IMR-90 (cell line): ENCODE measurements around the gene RIPPLY3. TPM values are rescaled to one million over a fixed set of nuclear protein-coding genes. Genes with fewer than 3 reads are reported as not detected.

Source experiments
- ATAC-seq: fragments of 200-7000 bp; cut with Tn5 transposase; 2 replicates; pipeline ENCODE4 v1.9.1; 2020; ENCODE audit warnings: low read depth, mild to moderate bottlenecking, moderate library complexity
- BruUV-seq: library from RNA; stranded (reverse); fragments of 400-500 nt; replicated peaks from 2 replicates; lab custom pipeline; 2021; lab: Mats Ljungman, UMichigan
- CTCF ChIA-PET: fragments of 300-600 bp; formaldehyde crosslinking; extraction: SDS; loops from one replicate; lab custom pipeline; 2021; ENCODE audit warnings: antibody characterized with exemption; lab: Yijun Ruan, JAX
- POLR2A ChIA-PET: fragments of 300-600 bp; sonication (Branson Sonifier 250); formaldehyde crosslinking; loops from one replicate; lab custom pipeline; 2022; ENCODE audit warnings: antibody characterized with exemption; ENCODE audit not compliant: unreplicated experiment; lab: Charles Lee
- DNase-seq: peaks from one replicate; pipeline ENCODE4 v3.0.0; 2013
- H2AFZ ChIP-seq: replicated peaks from 2 replicates; pipeline ENCODE3; 2013; ENCODE audit warnings: low read length, mild to moderate bottlenecking; ENCODE audit not compliant: poor library complexity
- H2AK5ac ChIP-seq: 2 replicates; pipeline ENCODE4 v1.6.1; 2013; ENCODE audit warnings: low read depth, low read length, inconsistent platforms
- H2AK9ac ChIP-seq: replicated peaks from 2 replicates; pipeline ENCODE3; 2013; ENCODE audit warnings: mild to moderate bottlenecking, low read depth, low read length, moderate library complexity; ENCODE audit not compliant: poor library complexity
- H2BK120ac ChIP-seq: 2 replicates; pipeline ENCODE4 v1.6.1; 2013; ENCODE audit warnings: low read depth, low read length, inconsistent platforms
- H2BK15ac ChIP-seq: 3 replicates; pipeline ENCODE4 v1.6.1; 2013; ENCODE audit warnings: low read depth, low read length, inconsistent platforms
- H2BK20ac ChIP-seq: 2 replicates; pipeline ENCODE4 v1.6.1; 2013; ENCODE audit warnings: low read depth, mild to moderate bottlenecking, inconsistent platforms, low read length, moderate library complexity
- H2BK5ac ChIP-seq: 2 replicates; pipeline ENCODE4 v1.6.1; 2013; ENCODE audit warnings: mild to moderate bottlenecking, low read depth, low read length, inconsistent platforms; ENCODE audit not compliant: poor library complexity, severe bottlenecking
- H3K14ac ChIP-seq: replicated peaks from 2 replicates; pipeline ENCODE4 v1.6.1; 2013; ENCODE audit warnings: low read depth, low read length, inconsistent platforms
- H3K18ac ChIP-seq: 2 replicates; pipeline ENCODE4 v1.6.1; 2013; ENCODE audit warnings: low read depth, low read length, control low read depth
- H3K23ac ChIP-seq: 2 replicates; pipeline ENCODE4 v1.6.1; 2013; ENCODE audit warnings: low read depth, low read length, inconsistent platforms
- H3K27ac ChIP-seq: 2 replicates; pipeline ENCODE4 v1.5.1; 2013; ENCODE audit warnings: mild to moderate bottlenecking, control low read depth, low read length; ENCODE audit not compliant: insufficient read depth
- H3K27me3 ChIP-seq: 2 replicates; pipeline ENCODE4 v1.6.1; 2013; ENCODE audit warnings: low read length; ENCODE audit not compliant: control insufficient read depth, insufficient read depth
- H3K36me3 ChIP-seq: 2 replicates; pipeline ENCODE4 v1.6.1; 2013; ENCODE audit warnings: low read length, mixed read lengths; ENCODE audit not compliant: control insufficient read depth, insufficient read depth
- H3K4ac ChIP-seq: 2 replicates; pipeline ENCODE4 v1.6.1; 2013; ENCODE audit warnings: low read depth, low read length, inconsistent platforms
- H3K4me1 ChIP-seq: 2 replicates; pipeline ENCODE4 v1.6.1; 2013; ENCODE audit warnings: low read length, mixed read lengths; ENCODE audit not compliant: control insufficient read depth, insufficient read depth
- H3K4me2 ChIP-seq: 2 replicates; pipeline ENCODE4 v1.6.1; 2013; ENCODE audit warnings: low read depth, mild to moderate bottlenecking, control low read depth, low read length, moderate library complexity
- H3K4me3 ChIP-seq: 2 replicates; pipeline ENCODE4 v1.5.1; 2013; ENCODE audit warnings: low read depth, mild to moderate bottlenecking, control low read depth, low read length, moderate library complexity; ENCODE audit not compliant: insufficient read depth
- H3K56ac ChIP-seq: 2 replicates; pipeline ENCODE4 v1.6.1; 2013; ENCODE audit warnings: low read length, inconsistent platforms; ENCODE audit not compliant: insufficient read depth; ENCODE audit errors: extremely low read depth
- H3K79me1 ChIP-seq, 2 experiments: 2 replicates each; pipeline ENCODE4 v1.6.1; 2013; ENCODE audit warnings: low read length in 2 of 2, inconsistent platforms in 1 of 2, low read depth in 1 of 2
- H3K9ac ChIP-seq: 2 replicates; pipeline ENCODE4 v1.6.1; 2013; ENCODE audit warnings: low read depth, low read length, control low read depth
- H3K9me1 ChIP-seq: 2 replicates; pipeline ENCODE4 v1.6.1; 2013; ENCODE audit warnings: low read length, inconsistent platforms; ENCODE audit not compliant: insufficient read depth
- H3K9me3 ChIP-seq: 2 replicates; pipeline ENCODE4 v1.6.1; 2013; ENCODE audit warnings: low read length; ENCODE audit not compliant: control insufficient read depth, insufficient read depth
- H4K20me1 ChIP-seq: 2 replicates; pipeline ENCODE4 v1.6.1; 2013; ENCODE audit warnings: low read length, inconsistent platforms; ENCODE audit not compliant: insufficient read depth
- H4K5ac ChIP-seq: 2 replicates; pipeline ENCODE4 v1.6.1; 2013; ENCODE audit warnings: mild to moderate bottlenecking, low read depth, low read length, control low read depth
- H4K8ac ChIP-seq, 2 experiments: 2 replicates each; pipeline ENCODE4 v1.6.1; 2013; ENCODE audit warnings: low read depth in 2 of 2, low read length in 2 of 2, control low read depth in 1 of 2, inconsistent platforms in 1 of 2
- H4K91ac ChIP-seq: 2 replicates; pipeline ENCODE4 v1.6.1; 2013; ENCODE audit warnings: low read depth, low read length, inconsistent platforms; ENCODE audit not compliant: insufficient read depth
- CEBPB ChIP-seq: IDR thresholded peaks from 2 replicates; pipeline ENCODE4 v1.6.1; 2012; ENCODE audit warnings: low read depth, low read length, improper control_type of control experiment
- MAFK ChIP-seq: IDR thresholded peaks from 2 replicates; pipeline ENCODE4 v1.6.1; 2012; ENCODE audit warnings: low read depth, low read length, improper control_type of control experiment
- WGBS, 2 experiments: methylation state at CpG; one replicate each; pipeline versions ENCODE4 v1.1.5 to v1.1.7; 2013; ENCODE audit warnings: missing lambda C conversion rate in 2 of 2; ENCODE audit not compliant: insufficient read length in 1 of 2; ENCODE audit errors: extremely low coverage in 2 of 2; 5-methylcytosine and 5-hydroxymethylcytosine counted together
- dilution Hi-C: fragments of 300-500 bp; cut with HindIII; formaldehyde crosslinking; loops from one replicate; pipeline ENCODE4 v1.14.3; 2018; ENCODE audit warnings: low sequenced_read_pairs; ENCODE audit not compliant: unreplicated experiment
- in situ Hi-C: fragments of 300-500 bp; cut with MboI; formaldehyde crosslinking; loops from 3 replicates; pipeline ENCODE4 v1.14.3; 2019; ENCODE audit warnings: low sequenced_read_pairs, inconsistent platforms, mixed read lengths
- intact Hi-C: fragments of 100-400 bp; cut with micrococcal nuclease; formaldehyde crosslinking; loops from 2 replicates; pipeline ENCODE4 v1.10.0; 2022
- polyA plus RNA-seq, 3 experiments: library from polyadenylated mRNA; depleted of rRNA; stranded (reverse); fragments of >200 nt; gene quantifications; 2 replicates each; pipeline ENCODE4 v1.2.3, GENCODE V29; 2012; ENCODE audit warnings: low replicate concordance in 1 of 3
- total RNA-seq: library from RNA; depleted of rRNA; stranded (reverse); fragments of >200 nt; gene quantifications from 2 replicates; pipeline ENCODE4 v1.2.3, GENCODE V29; 2012

The RIPPLY3 gene
- total and polyA plus RNA-seq, 2 of the 4 experiments (the other 2 are of a cell fraction): 0.10 TPM; not detected in 1

DNA sequence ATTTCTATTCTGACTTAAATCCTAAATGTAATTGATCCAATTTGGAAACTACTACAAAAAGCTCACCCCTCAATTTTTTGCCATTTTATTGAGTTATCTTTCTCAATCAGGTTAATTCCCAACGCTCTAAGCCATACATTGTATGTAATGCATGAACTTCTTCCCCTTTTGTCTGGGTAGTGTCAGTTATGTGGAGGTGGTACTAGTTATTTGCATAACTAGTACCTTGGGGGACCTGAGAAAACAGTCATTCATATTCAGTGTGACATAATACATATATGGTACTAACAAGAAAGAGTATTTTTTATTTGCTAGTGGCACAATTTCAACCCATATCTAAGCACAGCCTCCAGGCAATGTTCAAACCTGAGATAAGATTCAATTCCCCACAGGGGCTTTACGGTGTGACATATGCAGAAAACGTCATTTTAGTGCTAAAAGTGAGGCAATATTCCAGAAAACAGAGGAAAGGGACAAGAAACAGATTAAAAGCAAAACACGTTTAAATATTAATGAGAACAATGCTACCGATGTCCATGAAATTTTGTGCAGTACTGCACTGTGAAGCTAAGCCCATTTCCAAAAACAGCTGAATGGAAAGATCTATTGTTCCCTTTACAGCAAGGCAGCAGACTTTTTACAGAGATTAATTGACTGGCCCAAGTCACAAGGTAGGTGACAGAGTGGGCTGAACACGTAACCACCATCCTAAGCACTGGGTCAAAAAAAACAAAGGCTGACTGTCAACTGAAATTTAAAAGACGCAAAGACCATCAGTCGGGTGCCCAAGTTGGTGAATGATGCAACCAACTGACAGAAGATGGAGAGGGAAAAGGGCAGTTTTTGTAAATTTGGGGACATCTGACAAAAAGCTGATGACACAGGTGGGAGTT is 41.4 kb upstream of the RIPPLY3 start:
- H2BK20ac ChIP-seq: no peak overlapping the region
- H2BK120ac ChIP-seq: no peak overlapping the region
- H2BK5ac ChIP-seq: no peak overlapping the region
- H3K27me3 ChIP-seq: no peaks in the 10 kb centered on the region
- intact Hi-C loops: no loop called here
- H4K8ac ChIP-seq: peak overlapping the region; percentile 0 to 95; a peak in 2 of 4 replicates
- peaks cover 14 to 31% of the 10 kb centered on the region in 2 experiments for H3K79me1 ChIP-seq
- WGBS, 2 experiments: 94% methylated on average over 4 of the region's 8 CpGs; no CpG with 5 or more reads in 1 of the 2 experiments
- H3K27ac ChIP-seq: no peak overlapping the region
- no peak overlapping the region for H4K91ac ChIP-seq
- no peak overlapping the region for H3K4me3 ChIP-seq
- H3K4ac ChIP-seq: peak overlapping the region; percentile 3; the same call in 1 of the 2 replicates
- peaks cover 12% of the 10 kb centered on the region for H3K9me1 ChIP-seq
- no peak overlapping the region for H2BK15ac ChIP-seq
- H3K18ac ChIP-seq: no peak overlapping the region
- no peak overlapping the region for H3K9ac ChIP-seq
- POLR2A ChIA-PET: no interaction called here
- H2AK5ac ChIP-seq: 0 out of 2 replicates have a peak overlapping the region, but pooled peaks have one; percentile 3
- H3K4me2 ChIP-seq: no peak overlapping the region
- H3K36me3 ChIP-seq: peaks cover 8% of the 10 kb centered on the region
- 0 out of 2 replicates have a peak overlapping the region, but pooled peaks have one; percentile 1 for H3K56ac ChIP-seq
- H2AK9ac ChIP-seq: no peak overlapping the region
- ATAC-seq (no peak), DNase-seq (no peak)
- no peaks in the 10 kb centered on the region for H4K20me1 ChIP-seq
- CTCF ChIA-PET: interaction anchor here (0.6 to 1.5 kb wide), 2 partner anchors 10 to 631 kb away, joined by 4 to 6 read pairs; no protein-coding TSS in a partner anchor
- H4K5ac ChIP-seq: peak overlapping the region; percentile 30; the same call in 1 of the 2 replicates
- H3K9me3 ChIP-seq: no peaks in the 10 kb centered on the region
- peak overlapping the region; percentile 33 for H3K23ac ChIP-seq
- H2AFZ ChIP-seq: no peak overlapping the region
- no peak for TF ChIP-seq MAFK
- 0 out of 2 replicates have a peak, but pooled peaks have one; percentile 32 for TF ChIP-seq CEBPB
- H3K4me1 ChIP-seq: peaks cover 3% of the 10 kb centered on the region
- in situ Hi-C loops: no loop called here
- dilution Hi-C loops: no loop called here
- TSS peak; percentile 42 for BruUV-seq
- H3K14ac ChIP-seq: no peak overlapping the region
